DND-41 (cell line): ENCODE data around the gene RBMS3.

Experiments used
- ATAC-seq: fragments of 200-7000 bp; cut with Tn5 transposase; 3 replicates; pipeline ENCODE4 v1.9.1; 2021; ENCODE audit warnings: low read depth; ENCODE audit not compliant: insufficient read depth
- DNase-seq: peaks from one replicate; pipeline ENCODE4 v3.0.0-alpha.2; 2020
- H2AFZ ChIP-seq: 2 replicates; pipeline ENCODE4 v1.6.0; 2012; ENCODE audit warnings: low read depth, low read length
- H3K27ac ChIP-seq: 2 replicates; pipeline ENCODE4 v1.5.1; 2012; ENCODE audit warnings: low read length, inconsistent platforms
- H3K27me3 ChIP-seq: fragments of 200-600 bp; sonication (generic); 2 replicates; pipeline ENCODE4 v1.6.0; 2012; ENCODE audit warnings: low read length, mild to moderate bottlenecking, inconsistent platforms; ENCODE audit not compliant: insufficient read depth, poor library complexity
- H3K36me3 ChIP-seq: 2 replicates; pipeline ENCODE4 v1.5.1; 2012; ENCODE audit warnings: low read length, inconsistent platforms; ENCODE audit not compliant: insufficient read depth
- H3K4me1 ChIP-seq: 2 replicates; pipeline ENCODE4 v1.5.1; 2012; ENCODE audit warnings: mild to moderate bottlenecking, low read length; ENCODE audit not compliant: insufficient read depth
- H3K4me2 ChIP-seq: 2 replicates; pipeline ENCODE4 v1.6.0; 2012; ENCODE audit warnings: mild to moderate bottlenecking, moderate library complexity, low read length, inconsistent platforms; ENCODE audit not compliant: insufficient read depth
- H3K4me3 ChIP-seq, 2 experiments: fragments of 200-600 bp in 1 of 2; shearing (Covaris generic) in 1 of 2; 2 replicates each; pipeline ENCODE4 v1.5.1; 2012 to 2016; ENCODE audit warnings: inconsistent platforms in 2 of 2, low read length in 2 of 2, mild to moderate bottlenecking in 2 of 2, low read depth in 1 of 2, moderate library complexity in 1 of 2
- H3K79me2 ChIP-seq: 2 replicates; pipeline ENCODE4 v1.6.0; 2012; ENCODE audit warnings: low read length, inconsistent platforms; ENCODE audit not compliant: insufficient read depth
- H3K9ac ChIP-seq: 2 replicates; pipeline ENCODE4 v1.6.0; 2012; ENCODE audit warnings: low read depth, mild to moderate bottlenecking, inconsistent platforms, low read length, moderate library complexity
- H3K9me3 ChIP-seq: 2 replicates; pipeline ENCODE4 v1.5.1; 2012; ENCODE audit warnings: low read length, moderate library complexity, mild to moderate bottlenecking, inconsistent platforms; ENCODE audit not compliant: insufficient read depth, severe bottlenecking
- H4K20me1 ChIP-seq: 2 replicates; pipeline ENCODE4 v1.6.0; 2012; ENCODE audit warnings: low read length; ENCODE audit not compliant: insufficient read depth
- EZH2 ChIP-seq: IDR thresholded peaks from 3 replicates; pipeline ENCODE4 v1.6.1; 2012; ENCODE audit warnings: borderline replicate concordance, low read depth, mild to moderate bottlenecking, moderate library complexity, low read length, inconsistent platforms; ENCODE audit not compliant: severe bottlenecking
- TF ChIP-seq, protein P1 (sequence below): IDR thresholded peaks from 2 replicates; pipeline ENCODE4 v1.5.1; 2012; ENCODE audit warnings: borderline replicate concordance, low read length, moderate library complexity, mild to moderate bottlenecking; ENCODE audit not compliant: poor library complexity, severe bottlenecking; ENCODE audit errors: extremely low read depth

The RBMS3 gene

DNA sequence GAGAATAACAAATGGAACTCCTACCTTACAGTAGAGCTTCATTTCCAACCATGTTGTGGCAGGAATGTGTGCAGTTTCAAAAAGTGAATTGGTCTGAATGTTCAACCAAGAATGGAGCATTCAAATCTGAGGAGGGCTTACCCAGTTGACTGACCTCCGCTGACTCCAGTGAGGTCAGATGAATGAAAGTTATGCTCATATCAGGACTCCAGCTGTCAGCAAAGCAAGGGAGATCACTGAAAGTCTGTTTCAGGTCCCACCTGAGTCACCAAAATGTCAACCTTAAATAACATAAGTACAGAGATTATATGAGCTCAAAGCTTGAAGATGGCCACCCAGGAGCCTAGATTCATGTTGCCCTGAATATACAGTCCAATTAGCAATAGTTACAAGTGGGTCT lies 473.5 kb downstream of the RBMS3 start:
- H3K27me3 ChIP-seq, result no peaks in the 10 kb centered on the region
- H3K36me3 ChIP-seq, result no peaks in the 10 kb centered on the region
- H3K4me1 ChIP-seq, result no peaks in the 10 kb centered on the region
- H2AFZ ChIP-seq, result no peak overlapping the region
- no peaks in the 10 kb centered on the region for H4K20me1 ChIP-seq
- no peak for ATAC-seq
- H3K9ac ChIP-seq, result no peak overlapping the region
- H3K79me2 ChIP-seq, result no peaks in the 10 kb centered on the region
- TF ChIP-seq, protein P1, sequence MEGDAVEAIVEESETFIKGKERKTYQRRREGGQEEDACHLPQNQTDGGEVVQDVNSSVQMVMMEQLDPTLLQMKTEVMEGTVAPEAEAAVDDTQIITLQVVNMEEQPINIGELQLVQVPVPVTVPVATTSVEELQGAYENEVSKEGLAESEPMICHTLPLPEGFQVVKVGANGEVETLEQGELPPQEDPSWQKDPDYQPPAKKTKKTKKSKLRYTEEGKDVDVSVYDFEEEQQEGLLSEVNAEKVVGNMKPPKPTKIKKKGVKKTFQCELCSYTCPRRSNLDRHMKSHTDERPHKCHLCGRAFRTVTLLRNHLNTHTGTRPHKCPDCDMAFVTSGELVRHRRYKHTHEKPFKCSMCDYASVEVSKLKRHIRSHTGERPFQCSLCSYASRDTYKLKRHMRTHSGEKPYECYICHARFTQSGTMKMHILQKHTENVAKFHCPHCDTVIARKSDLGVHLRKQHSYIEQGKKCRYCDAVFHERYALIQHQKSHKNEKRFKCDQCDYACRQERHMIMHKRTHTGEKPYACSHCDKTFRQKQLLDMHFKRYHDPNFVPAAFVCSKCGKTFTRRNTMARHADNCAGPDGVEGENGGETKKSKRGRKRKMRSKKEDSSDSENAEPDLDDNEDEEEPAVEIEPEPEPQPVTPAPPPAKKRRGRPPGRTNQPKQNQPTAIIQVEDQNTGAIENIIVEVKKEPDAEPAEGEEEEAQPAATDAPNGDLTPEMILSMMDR, result no peak
- TF ChIP-seq EZH2, result no peak
- H3K4me3 ChIP-seq, result no peak overlapping the region
- H3K9me3 ChIP-seq, result no peaks in the 10 kb centered on the region
- no peak for DNase-seq
- H3K4me2 ChIP-seq, result no peak overlapping the region
- no peak overlapping the region for H3K27ac ChIP-seq

DNA sequence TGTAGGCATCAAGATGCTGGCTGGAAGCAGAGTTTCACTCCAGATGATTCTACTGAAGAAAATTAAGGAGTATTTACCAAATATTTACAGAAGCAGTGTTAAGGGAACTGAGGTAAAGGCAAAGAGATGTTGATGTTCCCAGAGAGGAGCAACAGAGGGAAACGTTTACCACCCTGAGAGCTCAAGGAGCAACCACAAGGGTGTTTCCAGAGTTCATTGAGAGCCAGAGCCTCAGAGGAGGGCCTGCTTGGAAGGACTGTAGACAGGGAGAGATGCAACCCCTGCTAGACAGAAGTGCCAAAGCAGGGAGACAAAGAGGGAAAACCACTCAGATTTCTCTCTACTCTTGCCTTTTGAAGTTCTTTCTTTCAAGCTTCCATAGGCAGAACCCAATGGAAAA lies 474.5 kb downstream of the RBMS3 start:
- H3K4me2 ChIP-seq, result no peak overlapping the region
- H3K36me3 ChIP-seq, result no peaks in the 10 kb centered on the region
- H3K79me2 ChIP-seq, result no peaks in the 10 kb centered on the region
- H3K27ac ChIP-seq, result no peak overlapping the region
- no peaks in the 10 kb centered on the region for H3K9me3 ChIP-seq
- DNase-seq, result no peak
- no peaks in the 10 kb centered on the region for H3K27me3 ChIP-seq
- H2AFZ ChIP-seq, result no peak overlapping the region
- H3K9ac ChIP-seq, result no peak overlapping the region
- no peak for ATAC-seq
- TF ChIP-seq, protein P1, result no peak
- no peak for TF ChIP-seq EZH2
- H4K20me1 ChIP-seq, result no peaks in the 10 kb centered on the region
- H3K4me3 ChIP-seq, result no peak overlapping the region
- H3K4me1 ChIP-seq, result no peaks in the 10 kb centered on the region

DNA sequence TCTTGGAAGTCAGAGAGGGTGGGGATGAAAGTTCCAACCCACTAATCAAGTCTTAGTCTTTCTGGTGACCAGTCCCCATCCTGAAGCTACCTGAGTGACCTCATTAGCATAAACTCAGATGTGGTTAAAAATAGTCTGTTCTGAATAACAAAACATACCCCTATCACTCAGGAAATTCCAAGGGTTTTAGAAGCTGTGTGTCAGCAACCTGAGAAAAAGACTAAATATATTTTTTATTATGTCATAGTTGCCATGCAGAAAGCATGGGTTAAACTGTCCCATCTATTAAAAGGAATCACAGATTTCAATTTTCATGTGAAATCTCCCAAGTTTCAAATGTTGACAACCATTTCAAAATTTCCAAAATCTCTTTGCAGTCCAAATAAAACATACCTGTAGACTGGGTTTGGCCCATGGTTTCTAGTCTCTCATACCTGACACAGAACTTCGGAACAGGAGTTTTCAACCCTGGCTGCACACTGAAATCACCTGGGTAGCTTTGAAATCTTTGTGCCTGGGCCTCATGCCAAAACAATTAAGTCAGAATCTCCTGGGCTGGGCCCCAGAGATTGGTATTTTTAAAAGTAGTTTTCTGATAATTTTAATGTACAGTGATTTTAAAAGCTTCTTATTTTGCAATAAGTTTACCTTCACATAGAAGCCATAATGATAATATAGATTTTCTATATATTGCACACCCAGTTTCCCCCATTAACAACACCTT lies 476.3 kb downstream of the RBMS3 start:
- no peak overlapping the region for H3K27ac ChIP-seq
- H3K27me3 ChIP-seq, result no peaks in the 10 kb centered on the region
- ATAC-seq (no peak), DNase-seq (no peak)
- no peak overlapping the region for H3K4me2 ChIP-seq
- no peak overlapping the region for H3K4me3 ChIP-seq
- H3K79me2 ChIP-seq, result no peaks in the 10 kb centered on the region
- H3K36me3 ChIP-seq, result no peaks in the 10 kb centered on the region
- H3K4me1 ChIP-seq, result no peaks in the 10 kb centered on the region
- H3K9me3 ChIP-seq, result no peaks in the 10 kb centered on the region
- no peak overlapping the region for H2AFZ ChIP-seq
- TF ChIP-seq EZH2, result no peak
- no peak overlapping the region for H3K9ac ChIP-seq
- H4K20me1 ChIP-seq, result no peaks in the 10 kb centered on the region

DNA sequence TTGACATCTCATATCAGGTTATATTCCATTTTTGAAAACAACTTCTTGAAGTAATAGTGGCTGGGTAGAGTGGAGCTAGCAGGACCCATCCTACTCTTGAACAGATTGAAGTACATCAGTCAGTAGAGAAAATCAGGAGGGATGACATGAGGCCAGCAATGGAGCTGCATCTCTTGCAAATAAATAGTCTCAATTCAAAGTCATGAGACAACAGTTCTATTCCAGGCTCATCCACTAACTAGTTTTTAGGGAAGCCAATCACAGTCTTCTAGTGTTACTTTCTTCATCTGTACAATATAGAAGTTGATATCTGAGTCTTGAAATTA lies 477.2 kb downstream of the RBMS3 start:
- H3K36me3 ChIP-seq, result no peaks in the 10 kb centered on the region
- H3K9me3 ChIP-seq, result no peaks in the 10 kb centered on the region
- ATAC-seq (no peak), DNase-seq (no peak)
- no peak for TF ChIP-seq EZH2
- no peaks in the 10 kb centered on the region for H4K20me1 ChIP-seq
- no peak overlapping the region for H3K27ac ChIP-seq
- H3K9ac ChIP-seq, result no peak overlapping the region
- H3K79me2 ChIP-seq, result no peaks in the 10 kb centered on the region
- no peak overlapping the region for H3K4me2 ChIP-seq
- no peak overlapping the region for H2AFZ ChIP-seq
- no peak overlapping the region for H3K4me3 ChIP-seq
- H3K4me1 ChIP-seq, result no peaks in the 10 kb centered on the region
- H3K27me3 ChIP-seq, result no peaks in the 10 kb centered on the region
